Gastrocnemius medialis (tissue), 4 donors: Measurements from ENCODE around the gene RPAP3. TPM values are rescaled to one million over a fixed set of nuclear protein-coding genes. Genes with fewer than 3 reads are reported as not detected.

Experiments
- ATAC-seq, 2 donors: fragments of 150-250 bp; one replicate each; pipeline ENCODE4 v1.9.1; 2016
- DNase-seq, 2 donors: peaks; one replicate each; pipeline ENCODE4 v3.0.0-alpha.2; 2019
- H3K27ac ChIP-seq, 4 donors: fragments of 200-600 bp; sonication (generic); 1 replicate in 1 of 4; 2 replicates in 3 of 4; pipeline ENCODE4 v1.5.1; 2016 to 2018; ENCODE audit warnings: mild to moderate bottlenecking in 2 of 4, moderate library complexity in 1 of 4
- H3K27me3 ChIP-seq, 3 donors: fragments of 200-600 bp; sonication (generic) in 2 of 3; 1 replicate in 1 of 3; 2 replicates in 2 of 3; pipeline versions ENCODE4 v1.5.1 to v1.6.0; 2016 to 2019; ENCODE audit warnings: mild to moderate bottlenecking in 1 of 3, moderate library complexity in 1 of 3
- H3K36me3 ChIP-seq, 2 donors: fragments of 200-600 bp; sonication (generic) in 1 of 2; one replicate each; pipeline ENCODE4 v1.5.1; 2017 to 2018
- H3K4me1 ChIP-seq, 2 donors: fragments of 200-600 bp; sonication (generic) in 1 of 2; one replicate each; pipeline ENCODE4 v1.5.1; 2016 to 2017; ENCODE audit warnings: mild to moderate bottlenecking in 2 of 2
- H3K4me3 ChIP-seq, 4 donors: fragments of 200-600 bp; sonication (generic) in 3 of 4; 1 replicate in 1 of 4; 2 replicates in 3 of 4; pipeline ENCODE4 v1.5.1; 2016 to 2019; ENCODE audit warnings: mild to moderate bottlenecking in 2 of 4
- H3K9me3 ChIP-seq, 3 donors: fragments of 200-600 bp; sonication (generic) in 2 of 3; 1 replicate in 1 of 3; 2 replicates in 2 of 3; pipeline ENCODE4 v1.5.1; 2016 to 2019
- CTCF ChIP-seq, 5 experiments: fragments of 450-650 bp in 3 of 5; fragments of 200-600 bp in 2 of 5; sonication (generic) in 2 of 5; IDR thresholded peaks in 4 of 5; conservative IDR thresholded peaks in 1 of 5; 1 replicate in 4 of 5; 2 replicates in 1 of 5; pipeline ENCODE4 v1.5.1; 2016 to 2019; ENCODE audit warnings: antibody characterized with exemption in 5 of 5, mild to moderate bottlenecking in 3 of 5, moderate library complexity in 3 of 5
- POLR2A ChIP-seq, 2 donors: fragments of 450-650 bp; IDR thresholded peaks; one replicate each; pipeline ENCODE4 v1.6.1; 2017; ENCODE audit warnings: antibody characterized with exemption in 2 of 2, mild to moderate bottlenecking in 2 of 2, moderate library complexity in 2 of 2
- in situ Hi-C, 4 donors: fragments of 200-750 bp; cut with MboI; loops; one replicate each; pipeline versions ENCODE4 v1.15.0 to v1.8.0; 2017; ENCODE audit warnings: low sequenced_read_pairs in 4 of 4
- intact Hi-C: fragments of 100-400 bp; cut with DNase I; formaldehyde crosslinking; loops from one replicate; pipeline ENCODE4 v1.15.1; 2023; ENCODE audit warnings: low total_unique reads
- total RNA-seq, 4 donors: library from RNA; depleted of rRNA; stranded (reverse); fragments of >200 nt; gene quantifications; one replicate each; pipeline versions ENCODE4 v1.1.0 to v1.2.3, GENCODE V29; 2016

Gene RPAP3
- total RNA-seq, 4 donors from 2014 or later = 15.1 to 24.8 (median 20.5) TPM

GRCh38 chr12:47734725-47735480, 29.1 kb upstream of the RPAP3 start:
- in situ Hi-C loops (loop anchor here in 2 of 4 donors (25.0 kb wide), 1 partner anchor 102 kb away; no protein-coding TSS in a partner anchor), intact Hi-C loops (no loop called here)
- TF ChIP-seq POLR2A (IDR thresholded peaks at IDR 0.05) (no peak), CTCF (IDR thresholded peaks at IDR 0.05 in 4 of 5, conservative IDR thresholded peaks at IDR 0.05 in 1 of 5) (no peak)
- ATAC-seq (no peak), DNase-seq (no peak)
- no peak overlapping the region for H3K4me3 ChIP-seq
- H3K27me3 ChIP-seq = no peaks in the 10 kb centered on the region
- H3K4me1 ChIP-seq = peaks cover 46 to 59% of the 10 kb centered on the region in 2 donors
- H3K27ac ChIP-seq = peak overlapping the region; percentile 61 to 79 (median 64)
- H3K9me3 ChIP-seq = no peaks in the 10 kb centered on the region
- no peaks in the 10 kb centered on the region for H3K36me3 ChIP-seq

GRCh38 chr12:47733142-47733541, 27.3 kb upstream of the RPAP3 start:
- no peaks in the 10 kb centered on the region for H3K36me3 ChIP-seq
- in situ Hi-C loops (loop anchor here in 2 of 4 donors (25.0 kb wide), 1 partner anchor 104 kb away; no protein-coding TSS in a partner anchor), intact Hi-C loops (no loop called here)
- no peak for TF ChIP-seq CTCF (IDR thresholded peaks at IDR 0.05 in 4 of 5, conservative IDR thresholded peaks at IDR 0.05 in 1 of 5)
- TF ChIP-seq POLR2A (IDR thresholded peaks at IDR 0.05) = no peak
- H3K9me3 ChIP-seq = no peaks in the 10 kb centered on the region
- H3K4me1 ChIP-seq = peaks cover 40 to 56% of the 10 kb centered on the region in 2 donors
- ATAC-seq = no peak
- DNase-seq = no peak
- H3K4me3 ChIP-seq = no peak overlapping the region
- no peak overlapping the region for H3K27ac ChIP-seq
- H3K27me3 ChIP-seq = no peaks in the 10 kb centered on the region

GRCh38 chr12:47732504-47732903, 26.7 kb upstream of the RPAP3 start:
- ATAC-seq = no peak
- Histone ChIP-seq H3K4me3 (no peak overlapping the region), H3K9me3 (no peaks in the 10 kb centered on the region), H3K4me1 (peaks cover 34 to 53% of the 10 kb centered on the region in 2 donors), H3K27me3 (no peaks in the 10 kb centered on the region), H3K36me3 (no peaks in the 10 kb centered on the region), H3K27ac (no peak overlapping the region)
- in situ Hi-C loops (loop anchor here in 2 of 4 donors (25.0 kb wide), 1 partner anchor 105 kb away; no protein-coding TSS in a partner anchor), intact Hi-C loops (no loop called here)
- TF ChIP-seq POLR2A (IDR thresholded peaks at IDR 0.05) (no peak), CTCF (IDR thresholded peaks at IDR 0.05 in 4 of 5, conservative IDR thresholded peaks at IDR 0.05 in 1 of 5) (no peak)
- no peak for DNase-seq

- DNase-seq = no peak
- Histone ChIP-seq H3K27ac (no peak overlapping the region), H3K4me3 (no peak overlapping the region), H3K4me1 (peaks cover 26 to 46% of the 10 kb centered on the region in 2 donors), H3K36me3 (no peaks in the 10 kb centered on the region), H3K27me3 (no peaks in the 10 kb centered on the region), H3K9me3 (no peaks in the 10 kb centered on the region)
- in situ Hi-C loops = loop anchor here in 2 of 4 donors (25.0 kb wide), 1 partner anchor 106 kb away; no protein-coding TSS in a partner anchor
- TF ChIP-seq POLR2A (IDR thresholded peaks at IDR 0.05) = no peak
- no peak for TF ChIP-seq CTCF (IDR thresholded peaks at IDR 0.05 in 4 of 5, conservative IDR thresholded peaks at IDR 0.05 in 1 of 5)
- intact Hi-C loops = no loop called here
- ATAC-seq = no peak
Measured at GRCh38 chr12:47731723-47732122, 25.9 kb upstream of the RPAP3 start.
